Uterus (tissue), 2 donors: ENCODE results near the gene MSANTD3.

ENCODE experiments used
- CTCF ChIP-seq, 4 experiments: fragments of 200-600 bp in 2 of 4; fragments of 450-650 bp in 2 of 4; sonication (generic) in 2 of 4; IDR thresholded peaks; one replicate each; pipeline ENCODE4 v1.5.1; 2016 to 2019; ENCODE audit warnings: antibody characterized with exemption in 4 of 4, mild to moderate bottlenecking in 2 of 4, moderate library complexity in 1 of 4
- POLR2A ChIP-seq, 2 donors: fragments of 450-650 bp; IDR thresholded peaks; one replicate each; pipeline ENCODE4 v1.6.1; 2016; ENCODE audit warnings: antibody characterized with exemption in 2 of 2, mild to moderate bottlenecking in 1 of 2, moderate library complexity in 1 of 2

- TF ChIP-seq CTCF (IDR thresholded peaks at IDR 0.05) = no peak
- TF ChIP-seq POLR2A (IDR thresholded peaks at IDR 0.05) = no peak
These were observed 39.9 kb downstream of the MSANTD3 start for GRCh38 chr9:100466829-100467221.
